ENCODE measurements around the gene NCOA1.

DNA sequence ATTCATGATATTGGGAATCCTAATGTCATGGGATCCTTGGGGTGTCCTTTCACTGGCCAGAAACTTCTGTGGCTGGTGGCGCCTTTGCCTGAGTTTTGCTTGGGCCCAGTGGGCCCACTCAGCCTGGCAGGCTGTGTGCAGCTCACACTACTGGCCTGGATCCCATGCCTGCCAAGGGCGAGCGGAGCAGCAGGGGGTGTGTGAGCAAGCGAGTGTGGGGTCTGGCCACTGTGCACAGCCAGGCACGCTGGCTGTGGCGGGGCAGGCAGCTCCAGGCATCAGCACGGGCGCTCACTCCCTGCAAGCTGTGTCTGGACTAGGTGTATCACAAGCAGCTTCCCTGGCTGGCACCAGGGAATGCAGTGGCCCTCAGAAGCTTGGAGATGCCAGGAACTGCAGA, 74.5 kb downstream of the NCOA1 start:
- TF ChIP-seq, protein P1, sequence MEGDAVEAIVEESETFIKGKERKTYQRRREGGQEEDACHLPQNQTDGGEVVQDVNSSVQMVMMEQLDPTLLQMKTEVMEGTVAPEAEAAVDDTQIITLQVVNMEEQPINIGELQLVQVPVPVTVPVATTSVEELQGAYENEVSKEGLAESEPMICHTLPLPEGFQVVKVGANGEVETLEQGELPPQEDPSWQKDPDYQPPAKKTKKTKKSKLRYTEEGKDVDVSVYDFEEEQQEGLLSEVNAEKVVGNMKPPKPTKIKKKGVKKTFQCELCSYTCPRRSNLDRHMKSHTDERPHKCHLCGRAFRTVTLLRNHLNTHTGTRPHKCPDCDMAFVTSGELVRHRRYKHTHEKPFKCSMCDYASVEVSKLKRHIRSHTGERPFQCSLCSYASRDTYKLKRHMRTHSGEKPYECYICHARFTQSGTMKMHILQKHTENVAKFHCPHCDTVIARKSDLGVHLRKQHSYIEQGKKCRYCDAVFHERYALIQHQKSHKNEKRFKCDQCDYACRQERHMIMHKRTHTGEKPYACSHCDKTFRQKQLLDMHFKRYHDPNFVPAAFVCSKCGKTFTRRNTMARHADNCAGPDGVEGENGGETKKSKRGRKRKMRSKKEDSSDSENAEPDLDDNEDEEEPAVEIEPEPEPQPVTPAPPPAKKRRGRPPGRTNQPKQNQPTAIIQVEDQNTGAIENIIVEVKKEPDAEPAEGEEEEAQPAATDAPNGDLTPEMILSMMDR (optimal IDR thresholded peaks at IDR 0.05 in 1 of 3, IDR thresholded peaks at IDR 0.05 in 1 of 3, conservative IDR thresholded peaks at IDR 0.05 in 1 of 3; ENCODE audit: extremely low read depth in 1 of 3, insufficient read depth in 2 of 3, low read length in 3 of 3): no peak
- no peak for TF ChIP-seq EZH2 (IDR thresholded peaks at IDR 0.05; ENCODE audit: low read length)

Data from keratinocyte (primary cell).